ENCODE data around the gene ALG10. TPM values are rescaled to one million over a fixed set of nuclear protein-coding genes. Genes with fewer than 3 reads are reported as not detected.
A peak's percentile ranks its signal among the peaks of the same experiment; 100 is the strongest.
"Not testable (repeated sequence)": the region's sequence is repeated elsewhere in the genome, so short reads cannot be mapped to it uniquely, and the experiment has no call there.

ALG10 gene
- total RNA-seq, 3 donors from 2014 or later: 17.0 to 18.7 (median 17.2) TPM

DNA sequence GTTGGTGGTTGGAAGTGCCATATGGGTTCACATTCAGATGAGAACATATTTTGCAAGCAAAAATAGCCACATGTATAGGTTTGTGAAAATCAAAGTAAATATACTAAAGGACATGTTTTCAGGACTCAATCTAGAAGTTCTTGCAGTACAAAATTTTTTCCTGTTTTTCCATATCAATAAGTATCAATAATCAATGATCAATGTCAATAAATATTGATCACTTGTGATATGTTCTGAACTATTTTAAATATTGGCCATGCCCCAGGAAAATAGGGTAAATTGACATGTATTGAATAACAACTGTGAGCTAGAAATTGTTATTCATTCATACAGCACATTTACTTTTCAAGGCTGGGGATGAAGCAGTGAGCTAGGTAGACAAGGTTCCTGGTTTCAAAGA is 24.3 kb downstream of the ALG10 start:
- H3K4me3 Mint-ChIP-seq: no peak overlapping the region
- H3K36me3 Mint-ChIP-seq (ENCODE audit: insufficient read depth): peaks cover 2% of the 10 kb centered on the region
- H3K4me1 Mint-ChIP-seq (ENCODE audit: low read depth): no peaks in the 10 kb centered on the region
- no peak for ATAC-seq
- H3K9me3 Mint-ChIP-seq: peaks cover 14% of the 10 kb centered on the region
- DNase-seq: no peak
- H3K27me3 Mint-ChIP-seq (ENCODE audit: low read depth): peaks cover 6% of the 10 kb centered on the region

DNA sequence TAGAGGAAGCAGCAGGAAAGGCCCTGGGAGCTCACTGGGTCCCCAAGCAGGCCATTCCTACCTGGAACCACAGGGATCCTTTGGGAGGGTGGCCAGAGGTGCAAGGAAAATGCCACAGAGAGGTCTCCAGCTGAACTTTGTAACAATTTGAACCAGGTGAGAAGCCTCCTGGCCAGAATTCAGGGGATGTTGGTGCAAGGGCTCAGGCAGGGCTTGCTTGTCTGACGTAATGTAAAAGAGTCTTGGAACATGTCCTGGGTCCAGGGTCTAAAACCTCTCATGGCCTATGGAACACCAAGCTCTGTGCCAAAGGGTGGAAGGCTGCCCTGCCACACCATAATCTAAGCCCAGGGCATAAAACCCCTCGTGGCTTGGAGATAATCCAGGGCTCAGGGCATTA is 25.6 kb downstream of the ALG10 start:
- not testable (repeated sequence) for H3K4me1 Mint-ChIP-seq (ENCODE audit: low read depth); H3K27me3 Mint-ChIP-seq (ENCODE audit: low read depth); ATAC-seq; H3K36me3 Mint-ChIP-seq (ENCODE audit: insufficient read depth); H3K4me3 Mint-ChIP-seq; DNase-seq
- H3K9me3 Mint-ChIP-seq: peaks cover 20% of the 10 kb centered on the region

DNA sequence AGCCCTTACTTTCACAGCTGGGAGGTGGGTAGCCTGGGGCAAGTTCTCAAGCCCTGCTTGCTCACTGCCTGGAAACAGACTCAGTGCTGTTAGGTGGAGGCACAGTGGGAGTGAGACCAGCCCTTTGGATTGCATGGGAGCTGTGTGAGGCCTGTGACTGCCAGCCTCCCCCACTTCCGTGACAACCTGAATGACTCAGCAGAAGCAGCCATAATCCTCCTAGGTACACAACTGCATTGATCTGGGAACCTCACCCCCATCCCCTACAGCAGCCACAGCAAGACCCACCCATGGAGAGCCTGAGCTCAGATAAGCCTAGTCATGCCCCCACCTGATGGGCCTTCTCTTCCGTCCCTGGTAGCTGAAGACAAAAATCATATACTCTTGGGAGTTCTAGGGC is 26.4 kb downstream of the ALG10 start:
- no peak for ATAC-seq
- no peaks in the 10 kb centered on the region for H3K4me1 Mint-ChIP-seq (ENCODE audit: low read depth)
- DNase-seq: no peak
- no peak overlapping the region for H3K4me3 Mint-ChIP-seq
- H3K36me3 Mint-ChIP-seq (ENCODE audit: insufficient read depth): peaks cover 2% of the 10 kb centered on the region
- peaks cover 22% of the 10 kb centered on the region for H3K9me3 Mint-ChIP-seq
- peaks cover 6% of the 10 kb centered on the region for H3K27me3 Mint-ChIP-seq (ENCODE audit: low read depth)

DNA sequence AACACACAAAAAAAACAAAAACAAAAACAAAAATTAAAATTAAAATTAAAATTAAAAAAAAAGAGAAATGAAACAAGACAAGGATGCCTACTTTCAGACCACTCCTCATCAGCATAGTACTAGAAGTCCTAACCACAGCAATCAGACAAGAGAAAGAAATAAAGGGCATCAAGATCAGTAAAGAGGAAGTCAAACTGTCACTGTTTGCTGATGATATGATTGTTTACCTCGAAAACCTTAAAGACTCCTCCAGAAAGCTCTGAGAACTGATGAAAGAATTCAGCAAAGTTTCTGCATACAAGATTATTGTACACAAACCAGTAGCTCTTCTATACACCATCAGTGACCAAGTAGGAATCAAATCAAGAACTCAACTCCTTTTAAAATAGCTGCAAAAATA is 29.2 kb downstream of the ALG10 start:
- Mint-ChIP-seq H3K4me1 (ENCODE audit: low read depth) (peaks cover 7% of the 10 kb centered on the region), H3K27me3 (ENCODE audit: low read depth) (peaks cover 6% of the 10 kb centered on the region), H3K4me3 (no peak overlapping the region), H3K9me3 (peaks cover 22% of the 10 kb centered on the region), H3K36me3 (ENCODE audit: insufficient read depth) (peaks cover 2% of the 10 kb centered on the region)
- no peak for DNase-seq
- no peak for ATAC-seq

DNA sequence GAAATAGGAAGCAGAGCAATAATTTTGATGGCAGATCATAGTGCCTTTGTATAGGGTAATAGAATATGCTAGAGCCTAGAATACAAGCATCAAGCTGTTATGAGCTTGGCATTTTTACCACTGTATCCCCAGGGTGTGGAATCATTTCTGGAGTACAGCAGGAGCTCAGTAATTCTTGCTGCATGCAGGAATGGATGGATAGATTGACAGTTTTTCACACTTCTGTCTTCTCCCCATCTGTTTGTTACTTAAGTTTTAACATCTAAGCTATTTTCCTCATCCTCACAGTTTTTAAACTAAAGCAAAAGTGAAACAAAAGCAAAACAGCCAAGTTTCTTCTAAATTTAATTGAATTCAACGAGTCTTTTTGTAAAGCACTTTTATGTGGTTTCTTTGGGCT is 32.6 kb downstream of the ALG10 start:
- H3K9me3 Mint-ChIP-seq: peaks cover 16% of the 10 kb centered on the region
- no peak for DNase-seq
- H3K27me3 Mint-ChIP-seq (ENCODE audit: low read depth): peaks cover 7% of the 10 kb centered on the region
- peak overlapping the region; percentile 6 for H3K4me3 Mint-ChIP-seq
- peaks cover 7% of the 10 kb centered on the region for H3K4me1 Mint-ChIP-seq (ENCODE audit: low read depth)
- no peaks in the 10 kb centered on the region for H3K36me3 Mint-ChIP-seq (ENCODE audit: insufficient read depth)
- ATAC-seq: no peak

Data from activated T-cell treated with anti-CD3 and anti-CD28 coated beads, Interleukin-2, amount 50 U/mL, for 4 hours (primary cell).